GM19467 (cell line): ENCODE measurements around the gene PRR7.
"Not testable (repeated sequence)": the region's sequence is repeated elsewhere in the genome, so short reads cannot be mapped to it uniquely, and the experiment has no call there.

Source experiments
- ATAC-seq: cut with Tn5 transposase; IDR thresholded peaks from one replicate; pipeline ENCODE4 v1.9.1; 2021; ENCODE audit warnings: mild to moderate bottlenecking, moderate library complexity; ENCODE audit not compliant: unreplicated experiment

The PRR7 gene

GRCh38 chr5:177483994-177484901, 37.6 kb downstream of the PRR7 start:
- ATAC-seq, result no peak

- ATAC-seq, result no peak
These were observed 38.4 kb downstream of the PRR7 start for GRCh38 chr5:177484902-177485549.

- not testable (repeated sequence) for ATAC-seq
These were observed 39.1 kb downstream of the PRR7 start for GRCh38 chr5:177485753-177486152.

- ATAC-seq, result no peak
These were observed 39.6 kb downstream of the PRR7 start for GRCh38 chr5:177486256-177486655.

- no peak for ATAC-seq
These were observed 40.5 kb downstream of the PRR7 start for GRCh38 chr5:177487144-177487543.

DNA sequence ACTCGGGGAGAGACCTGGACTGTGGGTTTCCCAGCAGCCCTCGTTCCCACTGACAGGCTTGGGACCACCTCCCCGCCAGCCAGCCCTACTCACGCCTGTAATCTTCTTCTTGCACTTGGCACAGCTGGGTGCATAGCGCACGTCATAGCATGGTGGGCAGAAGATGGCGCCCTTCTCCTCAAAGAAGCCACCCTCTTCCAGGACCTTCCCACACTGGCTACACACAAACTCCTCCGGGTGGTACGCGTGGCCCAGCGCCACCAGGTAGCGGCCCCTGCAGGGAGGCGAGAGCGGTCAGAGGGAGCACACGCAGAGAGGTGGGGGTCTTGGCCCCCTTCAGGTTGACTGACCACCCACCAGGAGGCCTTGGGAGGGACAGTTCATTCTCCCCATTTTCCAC, 41.4 kb downstream of the PRR7 start:
- ATAC-seq, result no peak

DNA sequence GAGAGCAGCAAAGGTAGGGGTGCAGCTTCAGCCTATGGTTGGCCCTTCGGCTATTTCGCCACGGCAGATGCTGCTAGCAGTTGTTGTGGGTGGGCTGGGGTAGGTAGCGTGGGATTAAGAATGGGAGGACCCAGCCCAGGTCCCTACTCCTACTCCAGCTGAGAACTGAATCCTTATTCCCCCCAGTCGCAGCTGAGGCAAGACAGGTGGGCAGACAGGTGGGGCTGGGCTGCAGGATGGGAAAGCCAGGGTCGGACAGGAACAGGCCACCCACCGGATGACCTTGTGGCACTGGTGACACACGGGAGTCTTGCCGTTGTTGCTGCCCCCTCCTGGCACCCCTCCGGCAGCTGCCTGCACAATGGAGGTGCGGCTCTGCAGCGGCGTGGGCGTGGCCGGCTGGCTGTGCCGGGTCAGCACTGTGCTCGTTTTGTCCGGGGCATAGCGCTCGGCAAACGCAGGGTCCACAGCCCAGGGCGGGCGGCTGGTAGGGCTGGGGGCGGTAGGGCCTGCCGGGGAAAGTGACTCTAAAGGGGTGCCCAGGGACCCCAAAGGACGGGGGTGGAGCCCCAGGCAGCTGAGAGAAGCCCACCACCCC, 42.6 kb downstream of the PRR7 start:
- ATAC-seq, result no peak

DNA sequence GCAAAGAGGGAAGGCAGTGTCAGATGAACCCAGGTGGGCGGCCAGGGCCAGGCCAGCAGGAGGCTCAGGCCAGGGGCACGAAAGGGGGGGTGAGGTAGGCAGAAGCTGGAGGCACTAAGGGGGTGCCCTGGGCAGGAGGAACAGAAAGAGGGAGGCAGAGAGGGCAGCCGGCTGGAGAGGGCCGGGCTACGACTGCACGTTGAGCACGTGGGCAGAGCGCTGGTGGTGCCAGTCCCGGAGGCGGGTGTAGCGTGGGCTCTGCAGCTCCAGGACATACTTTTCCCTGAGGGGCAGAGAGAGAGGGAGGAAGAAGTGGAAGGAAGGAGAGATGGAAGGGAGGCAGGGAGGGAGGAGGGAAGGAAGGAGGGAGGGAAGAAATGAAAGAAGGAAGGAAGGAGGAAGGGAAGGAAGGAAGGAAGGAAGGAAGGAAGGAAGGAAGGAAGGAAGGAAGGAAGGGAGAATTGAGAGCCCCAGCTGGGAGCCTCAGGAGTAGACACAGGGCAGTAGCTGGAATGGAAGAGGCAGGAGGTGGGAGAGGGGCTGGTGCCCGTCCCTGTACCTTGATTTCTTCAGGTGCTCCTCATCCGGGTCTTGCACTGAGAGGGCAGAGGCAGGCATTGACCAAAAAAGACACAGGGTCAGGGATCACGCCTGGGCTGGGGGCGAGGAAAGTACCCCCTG, 43.8 kb downstream of the PRR7 start:
- no peak for ATAC-seq

- ATAC-seq, result no peak
These were observed 44.4 kb downstream of the PRR7 start for GRCh38 chr5:177490992-177491391.

- ATAC-seq, result no peak
These were observed 44.9 kb downstream of the PRR7 start for GRCh38 chr5:177491429-177491945.

DNA sequence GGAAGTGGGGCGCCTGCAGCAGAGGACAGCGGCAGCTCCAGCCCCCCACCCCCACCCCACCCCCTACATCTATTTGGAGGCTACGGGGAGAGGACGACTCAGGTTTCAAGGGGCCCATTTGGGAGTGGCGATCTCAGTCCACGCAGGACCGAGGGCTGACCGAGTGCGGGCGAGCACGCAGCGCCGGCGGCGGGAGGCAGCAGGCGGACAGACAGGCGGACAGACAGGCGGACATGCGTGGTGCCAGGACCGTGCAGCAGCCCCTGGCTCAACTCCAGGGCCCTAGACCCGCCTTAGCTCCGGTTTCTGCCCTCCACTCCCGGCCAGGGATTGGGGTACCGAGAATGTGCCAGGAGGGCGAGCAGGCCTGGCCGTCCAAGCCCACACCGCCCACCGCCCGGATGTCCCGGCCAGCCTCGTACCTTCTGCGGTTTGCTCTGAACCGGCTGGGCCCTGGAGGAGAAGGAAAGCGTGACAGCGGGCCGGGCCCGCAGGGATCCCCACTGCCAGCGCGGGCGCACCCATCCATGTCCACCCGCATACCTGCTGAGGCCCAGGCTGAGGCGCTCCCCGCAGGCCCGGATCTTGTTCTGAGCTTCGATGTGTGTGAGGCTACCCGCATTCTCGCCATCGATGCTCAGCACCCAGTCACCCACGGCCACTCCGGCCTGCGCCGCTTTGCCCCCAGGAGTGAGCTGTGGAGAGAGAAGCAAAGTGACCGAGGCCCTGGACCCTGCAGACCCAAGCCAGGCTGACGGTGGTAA, 45.6 kb downstream of the PRR7 start:
- ATAC-seq, result no peak

DNA sequence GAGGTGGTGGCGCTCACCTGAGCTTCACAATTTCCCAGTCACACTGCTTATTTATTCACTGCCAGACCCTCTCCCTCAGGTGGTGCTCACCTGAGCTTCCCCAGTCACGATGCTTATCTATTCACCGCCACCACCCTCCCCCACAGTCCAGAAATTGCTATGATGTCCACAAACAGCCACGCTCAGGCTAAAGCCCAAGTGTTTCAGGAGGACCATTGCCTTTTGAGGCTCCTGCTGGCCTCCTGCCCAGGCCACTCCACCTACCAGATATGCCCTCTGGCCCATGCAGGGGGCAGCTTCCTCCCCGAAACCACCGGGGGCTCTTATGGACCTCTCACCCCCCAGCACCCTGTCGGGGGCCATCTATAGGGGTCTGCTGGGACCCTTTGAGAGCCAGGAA, 46.2 kb downstream of the PRR7 start:
- no peak for ATAC-seq

DNA sequence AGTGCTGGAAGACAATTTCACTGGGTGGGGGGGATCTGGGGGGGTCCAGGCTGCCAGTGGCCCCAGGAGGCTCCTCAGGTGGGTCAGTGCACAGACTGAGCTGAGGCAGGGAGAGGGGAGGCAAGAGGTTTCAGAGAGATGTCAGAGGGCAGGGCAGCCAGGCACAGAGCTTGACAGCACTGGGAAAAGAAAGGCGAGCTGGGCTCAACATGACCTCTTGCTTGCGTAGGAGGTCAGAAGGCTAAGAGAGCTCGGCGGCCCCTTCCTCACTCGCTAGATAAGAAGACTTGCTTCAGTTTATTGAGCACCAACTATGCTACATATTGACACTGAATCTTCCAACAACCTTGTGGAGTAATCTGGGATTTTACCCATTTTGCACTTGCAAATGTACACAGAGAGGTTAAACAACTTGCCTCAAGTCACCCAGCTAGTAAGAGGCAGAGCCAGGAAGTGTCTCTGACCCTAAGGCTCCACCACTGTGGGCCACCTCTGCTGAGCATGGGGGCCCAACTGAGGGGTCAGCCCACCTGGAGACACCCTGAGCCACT, 47.3 kb downstream of the PRR7 start:
- no peak for ATAC-seq

- no peak for ATAC-seq
These were observed 48.0 kb downstream of the PRR7 start for GRCh38 chr5:177494346-177495195.

DNA sequence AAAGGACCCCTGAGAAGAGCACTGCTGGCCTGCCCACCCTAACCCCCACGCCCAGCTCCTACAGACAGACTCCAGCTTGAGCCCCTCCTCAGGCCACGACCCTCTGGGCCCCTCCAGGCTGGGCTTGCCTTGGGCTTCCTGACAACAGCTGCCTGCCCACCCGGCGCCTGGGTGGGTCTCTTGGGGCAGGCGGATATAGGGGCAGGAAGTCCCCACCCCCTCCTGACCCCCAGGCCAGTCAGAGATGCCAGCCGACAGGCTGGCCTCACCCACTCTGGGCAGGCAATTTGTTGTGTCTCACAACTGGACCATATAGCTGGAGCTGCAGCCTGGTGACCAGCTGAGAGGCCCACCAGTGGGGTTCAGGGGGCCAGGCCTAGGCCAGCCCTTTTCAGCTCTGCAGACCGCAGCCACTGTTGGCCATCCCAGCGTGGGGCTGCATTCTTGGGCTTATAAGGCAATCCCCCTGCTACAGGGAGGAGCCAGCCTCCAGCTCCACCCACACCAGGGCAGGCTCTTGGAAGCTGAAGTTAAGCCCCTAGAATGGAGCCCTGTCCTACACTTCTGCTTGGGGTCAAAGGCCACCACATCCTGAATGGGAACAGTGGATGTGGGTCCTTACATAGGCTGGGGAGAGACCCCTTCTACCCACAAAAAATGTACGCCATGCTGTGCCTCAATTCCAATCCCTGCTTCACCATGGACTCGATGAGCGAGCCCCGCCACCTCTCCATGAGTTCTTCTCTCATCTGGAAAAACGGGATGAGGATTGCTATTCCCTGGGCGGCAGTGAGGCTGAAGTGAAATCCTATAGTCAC, 48.8 kb downstream of the PRR7 start:
- no peak for ATAC-seq

- no peak for ATAC-seq
These were observed 49.6 kb downstream of the PRR7 start for GRCh38 chr5:177496070-177496726.

DNA sequence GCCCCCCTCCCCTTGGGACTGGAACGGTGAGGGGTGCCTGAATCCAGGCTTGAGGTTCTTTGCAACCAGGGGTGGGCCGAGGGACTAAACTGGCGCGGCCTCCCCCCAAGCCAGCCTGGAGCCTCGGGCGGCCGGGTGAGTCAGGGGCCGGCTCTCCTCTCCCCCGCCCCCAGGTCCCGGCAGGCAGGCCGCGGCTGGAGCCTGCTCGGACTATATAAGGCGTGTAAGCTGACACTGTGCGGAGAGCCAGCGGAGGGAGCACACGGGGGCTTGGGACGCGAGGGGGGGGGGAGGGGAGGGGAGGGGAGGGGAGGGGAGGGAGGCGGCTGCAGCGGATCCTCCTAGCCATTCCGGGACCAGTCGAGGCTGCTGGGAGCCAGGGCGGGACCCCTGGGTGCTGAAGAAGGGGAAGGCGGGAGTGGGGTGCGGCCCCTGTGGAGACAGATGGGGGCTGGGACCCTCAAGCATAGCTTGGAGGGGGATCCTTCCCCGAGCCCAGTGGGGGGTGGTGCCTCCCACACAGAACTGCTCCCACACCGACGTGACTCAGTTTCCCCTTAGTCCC, 50.2 kb downstream of the PRR7 start:
- no peak for ATAC-seq
